ENCODE results near the gene ADSS1.
A peak's percentile ranks its signal among the peaks of the same experiment; 100 is the strongest.

The ADSS1 gene

GRCh38 chr14:104723651-104724406 is at the start of gene ADSS1:
ADSS1 (plus strand) TSS chr14:104724229; CDS start chr14:104724271, 42 bp downstream.
- peak; percentile 60 for DNase-seq

GRCh38 chr14:104675447-104675846 is 48.6 kb upstream of the ADSS1 start:
- no peak for DNase-seq

- DNase-seq: no peak
Measured at GRCh38 chr14:104676130-104676693, 47.8 kb upstream of the ADSS1 start.

- peak; percentile 35 for DNase-seq
Measured at GRCh38 chr14:104676694-104677511, 47.1 kb upstream of the ADSS1 start.

- DNase-seq: peak; percentile 59
Measured at GRCh38 chr14:104677512-104678332, 46.3 kb upstream of the ADSS1 start.

- no peak for DNase-seq
Measured at GRCh38 chr14:104678346-104678745, 45.7 kb upstream of the ADSS1 start.

- DNase-seq: no peak
Measured at GRCh38 chr14:104678901-104679705, 44.9 kb upstream of the ADSS1 start.

- no peak for DNase-seq
Measured at GRCh38 chr14:104680056-104680805, 43.8 kb upstream of the ADSS1 start.

GRCh38 chr14:104680806-104681688 is 43.0 kb upstream of the ADSS1 start:
- no peak for DNase-seq

GRCh38 chr14:104681689-104682074 is 42.3 kb upstream of the ADSS1 start:
- no peak for DNase-seq

- DNase-seq: no peak
Measured at GRCh38 chr14:104682107-104682593, 41.9 kb upstream of the ADSS1 start.

- no peak for DNase-seq
Measured at GRCh38 chr14:104683653-104684448, 40.2 kb upstream of the ADSS1 start.

- no peak for DNase-seq
Measured at GRCh38 chr14:104684449-104684821, 39.6 kb upstream of the ADSS1 start.

GRCh38 chr14:104685216-104685997 is 38.6 kb upstream of the ADSS1 start:
- no peak for DNase-seq

- no peak for DNase-seq
Measured at GRCh38 chr14:104685998-104686610, 37.9 kb upstream of the ADSS1 start.

- peak; percentile 25 for DNase-seq
Measured at GRCh38 chr14:104686624-104687517, 37.2 kb upstream of the ADSS1 start.

Data from CD4-positive, alpha-beta T cell treated with Interleukin-21 for 1 hour (primary cell).